ENCODE results near the gene MEF2D. TPM values are rescaled to one million over a fixed set of nuclear protein-coding genes. Genes with fewer than 3 reads are reported as not detected.
A peak's percentile ranks its signal among the peaks of the same experiment; 100 is the strongest.

The MEF2D gene
- total and polyA plus RNA-seq, 7 donors: 43.1 to 258 (median 126) TPM

DNA sequence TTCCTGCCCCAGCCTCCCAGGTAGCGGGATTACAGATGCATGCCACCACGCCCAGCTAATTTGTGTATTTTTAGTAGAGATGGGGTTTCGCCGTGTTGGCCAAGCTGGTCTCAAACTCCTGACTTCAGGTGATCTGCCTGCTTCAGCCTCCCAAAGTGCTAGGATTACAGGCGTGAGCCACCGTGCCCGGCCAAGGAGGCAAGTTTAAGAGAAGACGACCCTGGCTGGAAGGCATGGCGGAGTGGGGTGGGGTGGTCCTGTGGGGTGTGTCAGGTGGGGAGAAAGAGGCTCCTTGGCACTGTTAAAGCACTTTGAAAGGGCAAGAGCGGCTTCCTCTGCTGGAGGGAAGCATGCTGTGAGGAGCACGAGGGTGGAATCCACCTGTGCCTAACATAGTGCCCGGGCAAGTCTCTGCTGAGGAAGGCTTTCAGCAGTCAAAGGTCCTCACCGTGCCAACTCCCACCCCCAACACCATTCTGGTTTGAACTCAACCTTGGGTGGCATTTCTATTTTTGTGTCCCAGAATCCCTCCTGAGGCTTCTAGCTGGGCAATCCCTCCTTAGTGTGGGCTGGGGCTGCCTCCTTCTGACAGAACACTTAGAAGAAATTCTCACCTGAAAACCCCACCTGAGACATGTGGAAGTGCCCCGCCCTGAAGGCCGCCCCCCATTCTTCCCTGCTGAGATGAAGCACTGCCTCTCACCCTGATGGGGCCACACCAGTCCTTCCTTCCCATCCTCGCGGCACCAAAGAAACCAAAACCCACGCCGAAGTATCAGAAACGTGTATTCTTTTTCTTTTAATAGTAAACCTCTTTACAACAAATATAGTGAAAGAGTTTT, 37.4 kb downstream of the MEF2D start:
- Histone ChIP-seq H3K9me3 (no peaks in the 10 kb centered on the region), H3K4me1 (peaks cover 49% of the 10 kb centered on the region), H3K27me3 (ENCODE audit: insufficient read depth in 3 of 3, low read length in 2 of 3) (no peaks in the 10 kb centered on the region), H3K27ac (peak overlapping the region; percentile 63), H3K36me3 (ENCODE audit: insufficient read depth in 1 of 2, low read depth in 1 of 2) (peaks cover 4 to 36% of the 10 kb centered on the region in 2 donors), H3K4me3 (no peak overlapping the region)
- no peak for DNase-seq
- WGBS, 3 donors: 55 to 66% (median 55%) methylated on average over 20 of the region's 20 CpGs
- intact Hi-C loops (cut with DNase I): loop anchor here in 1 of 2 donors (5.0 kb wide), 1 partner anchor 34 kb away; no protein-coding TSS in a partner anchor
- peak; percentile 7 to 17 (median 12) for ATAC-seq
- TF ChIP-seq, protein P1, sequence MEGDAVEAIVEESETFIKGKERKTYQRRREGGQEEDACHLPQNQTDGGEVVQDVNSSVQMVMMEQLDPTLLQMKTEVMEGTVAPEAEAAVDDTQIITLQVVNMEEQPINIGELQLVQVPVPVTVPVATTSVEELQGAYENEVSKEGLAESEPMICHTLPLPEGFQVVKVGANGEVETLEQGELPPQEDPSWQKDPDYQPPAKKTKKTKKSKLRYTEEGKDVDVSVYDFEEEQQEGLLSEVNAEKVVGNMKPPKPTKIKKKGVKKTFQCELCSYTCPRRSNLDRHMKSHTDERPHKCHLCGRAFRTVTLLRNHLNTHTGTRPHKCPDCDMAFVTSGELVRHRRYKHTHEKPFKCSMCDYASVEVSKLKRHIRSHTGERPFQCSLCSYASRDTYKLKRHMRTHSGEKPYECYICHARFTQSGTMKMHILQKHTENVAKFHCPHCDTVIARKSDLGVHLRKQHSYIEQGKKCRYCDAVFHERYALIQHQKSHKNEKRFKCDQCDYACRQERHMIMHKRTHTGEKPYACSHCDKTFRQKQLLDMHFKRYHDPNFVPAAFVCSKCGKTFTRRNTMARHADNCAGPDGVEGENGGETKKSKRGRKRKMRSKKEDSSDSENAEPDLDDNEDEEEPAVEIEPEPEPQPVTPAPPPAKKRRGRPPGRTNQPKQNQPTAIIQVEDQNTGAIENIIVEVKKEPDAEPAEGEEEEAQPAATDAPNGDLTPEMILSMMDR (IDR thresholded peaks at IDR 0.05): no peak

DNA sequence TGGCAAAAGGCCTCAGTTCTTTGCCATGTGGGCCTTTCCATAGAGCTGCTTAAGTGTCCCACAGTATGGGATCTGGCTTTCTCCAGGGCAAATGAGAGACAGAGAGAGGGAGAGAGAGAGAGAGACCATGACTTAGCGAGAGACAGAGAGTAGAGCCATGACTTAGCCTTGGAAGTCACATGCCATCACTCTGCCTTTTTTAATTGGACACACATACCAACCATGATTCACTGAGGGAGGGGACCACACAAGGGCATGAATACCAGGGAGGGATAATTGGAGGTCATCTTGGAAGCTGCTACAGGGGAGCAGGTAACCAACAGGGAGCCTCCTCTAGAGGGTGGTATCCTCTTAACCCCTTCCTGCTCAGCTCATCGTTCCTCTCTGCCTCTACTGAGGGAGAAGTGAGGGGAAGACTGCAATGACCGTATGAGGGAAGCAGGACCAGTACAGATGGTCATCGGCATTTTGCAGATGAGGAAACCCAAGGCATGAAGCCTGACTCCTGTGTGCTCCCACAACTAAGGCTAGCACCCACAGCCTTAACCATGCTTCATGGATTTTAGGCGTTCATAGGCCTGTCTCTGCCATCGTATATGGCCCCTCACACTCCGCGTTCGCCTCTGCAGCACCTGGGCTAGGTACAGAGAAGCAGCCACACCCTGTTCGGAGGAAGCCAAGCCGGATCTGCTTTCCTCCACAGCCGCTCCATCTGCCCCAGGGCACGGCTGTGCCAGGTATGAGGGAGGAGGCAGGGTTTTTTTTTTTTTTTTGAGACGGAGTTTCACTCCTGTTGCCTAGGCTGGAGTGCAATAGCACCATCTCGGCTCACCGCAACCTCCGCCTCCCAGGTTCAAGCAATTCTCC, 38.6 kb downstream of the MEF2D start:
- WGBS, 3 donors: 65 to 85% (median 72%) methylated on average over 16 to 17 of the region's 17 CpGs
- Histone ChIP-seq H3K4me1 (peaks cover 42% of the 10 kb centered on the region), H3K9me3 (no peaks in the 10 kb centered on the region), H3K27me3 (ENCODE audit: insufficient read depth in 3 of 3, low read length in 2 of 3) (no peaks in the 10 kb centered on the region), H3K36me3 (ENCODE audit: insufficient read depth in 1 of 2, low read depth in 1 of 2) (peaks cover 0 to 24% of the 10 kb centered on the region in 2 donors), H3K4me3 (no peak overlapping the region), H3K27ac (peak overlapping the region; percentile 63)
- DNase-seq: no peak
- intact Hi-C loops (cut with DNase I): loop anchor here in 1 of 2 donors (5.0 kb wide), 1 partner anchor 35 kb away; no protein-coding TSS in a partner anchor
- TF ChIP-seq, protein P1 (IDR thresholded peaks at IDR 0.05): no peak
- ATAC-seq: peak in 1 of 4 donors; percentile 3

DNA sequence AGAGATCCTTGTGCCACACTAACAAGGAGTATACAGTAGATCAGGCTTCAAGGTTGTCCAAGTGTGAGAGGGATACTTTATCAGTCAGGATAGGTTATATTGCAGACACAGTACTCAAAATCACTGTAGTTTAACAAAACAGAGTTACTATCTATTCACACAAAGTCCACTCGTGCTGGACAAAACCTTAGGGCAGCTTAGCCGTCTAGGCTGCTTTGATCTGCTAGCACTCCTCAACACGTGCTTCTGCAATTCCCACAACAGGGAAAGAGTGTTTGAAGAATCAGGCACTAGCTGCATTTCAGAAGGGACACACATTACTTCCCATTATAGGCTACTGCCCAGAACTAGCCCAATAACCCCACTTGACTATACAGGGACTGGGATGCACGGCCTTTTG, 39.5 kb downstream of the MEF2D start:
- intact Hi-C loops (cut with DNase I): loop anchor here in 1 of 2 donors (5.0 kb wide), 1 partner anchor 36 kb away; no protein-coding TSS in a partner anchor
- no peak for DNase-seq
- peaks cover 36% of the 10 kb centered on the region for H3K4me1 ChIP-seq
- H3K27me3 ChIP-seq (ENCODE audit: insufficient read depth in 3 of 3, low read length in 2 of 3): no peaks in the 10 kb centered on the region
- no peaks in the 10 kb centered on the region for H3K9me3 ChIP-seq
- no peak for ATAC-seq
- TF ChIP-seq, protein P1 (IDR thresholded peaks at IDR 0.05): no peak
- no peak overlapping the region for H3K4me3 ChIP-seq
- WGBS, 3 donors: 43 to 63% (median 44%) methylated on average over 4 of the region's 4 CpGs
- H3K36me3 ChIP-seq (ENCODE audit: insufficient read depth in 1 of 2, low read depth in 1 of 2): peaks cover 0 to 15% of the 10 kb centered on the region in 2 donors
- H3K27ac ChIP-seq: peak overlapping the region; percentile 63

DNA sequence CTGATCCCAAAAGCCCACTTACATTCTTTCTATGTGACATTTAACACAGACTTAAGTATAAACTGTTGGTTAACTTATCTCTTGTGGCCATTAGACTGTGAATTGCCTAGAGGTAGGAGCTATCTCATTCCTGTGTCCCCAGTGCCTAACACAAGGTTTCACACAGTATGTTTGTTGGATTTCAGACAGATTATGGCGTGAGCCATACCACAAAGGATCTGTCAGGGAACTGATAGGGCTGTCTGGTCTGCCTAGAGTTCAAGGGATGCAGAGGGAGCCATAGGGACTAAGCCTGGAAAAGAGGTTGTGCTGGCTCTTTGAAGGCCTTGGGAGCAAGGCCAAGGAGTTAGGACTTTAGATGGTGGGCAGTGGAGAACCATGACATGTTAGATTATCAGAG, 40.0 kb downstream of the MEF2D start:
- TF ChIP-seq, protein P1 (IDR thresholded peaks at IDR 0.05): no peak
- Histone ChIP-seq H3K27ac (peak overlapping the region; percentile 63), H3K9me3 (no peaks in the 10 kb centered on the region), H3K4me3 (no peak overlapping the region), H3K27me3 (ENCODE audit: insufficient read depth in 3 of 3, low read length in 2 of 3) (no peaks in the 10 kb centered on the region), H3K4me1 (peaks cover 31% of the 10 kb centered on the region), H3K36me3 (ENCODE audit: insufficient read depth in 1 of 2, low read depth in 1 of 2) (peaks cover 0 to 9% of the 10 kb centered on the region in 2 donors)
- ATAC-seq: no peak
- intact Hi-C loops (cut with DNase I): loop anchor here in 1 of 2 donors (5.0 kb wide), 1 partner anchor 37 kb away; no protein-coding TSS in a partner anchor
- no peak for DNase-seq
- 83 to 88% (median 88%) methylated on average over 1 of the region's 1 CpG for WGBS, 3 donors

Measured in psoas muscle (tissue), 8 donors.